PC-3 (cell line): ENCODE results near the gene DCHS2. TPM values are rescaled to one million over a fixed set of nuclear protein-coding genes. Genes with fewer than 3 reads are reported as not detected.

ENCODE experiments used
- ATAC-seq: fragments of 200-7000 bp; cut with Tn5 transposase; 2 replicates; pipeline ENCODE4 v1.9.1; 2020; ENCODE audit warnings: mild to moderate bottlenecking, moderate library complexity
- BruUV-seq: library from RNA; stranded (reverse); fragments of 400-500 nt; replicated peaks from 2 replicates; lab custom pipeline; 2021; lab: Mats Ljungman, UMichigan
- CTCF ChIA-PET: fragments of 300-600 bp; sonication (Branson Sonifier 250); formaldehyde crosslinking; loops from one replicate; lab custom pipeline; 2022; ENCODE audit warnings: antibody characterized with exemption; lab: Charles Lee
- POLR2A ChIA-PET: fragments of 300-600 bp; sonication (Branson Sonifier 250); formaldehyde crosslinking; loops from one replicate; lab custom pipeline; 2022; ENCODE audit warnings: antibody characterized with exemption; ENCODE audit not compliant: unreplicated experiment; lab: Charles Lee
- DNase-seq: peaks from one replicate; pipeline ENCODE4 v3.0.0-alpha.2; 2015
- H2AFZ ChIP-seq: fragments of 300-600 bp; sonication (generic); 2 replicates; pipeline ENCODE4 v1.6.0; 2016; ENCODE audit warnings: antibody characterized with exemption, low read length
- H3F3A ChIP-seq: fragments of 300-600 bp; sonication (generic); one replicate; pipeline ENCODE4 v1.6.0; 2017; ENCODE audit warnings: antibody characterized with exemption, low read length, control low read depth, mild to moderate bottlenecking; ENCODE audit not compliant: unreplicated experiment
- H3K27ac ChIP-seq: fragments of 300-600 bp; sonication (generic); 2 replicates; pipeline ENCODE4 v1.5.1; 2016; ENCODE audit warnings: mild to moderate bottlenecking, low read length
- H3K27me3 ChIP-seq: fragments of 300-600 bp; sonication (generic); 2 replicates; pipeline ENCODE4 v1.6.1; 2016; ENCODE audit warnings: low read length, mixed read lengths
- H3K36me3 ChIP-seq: fragments of 300-600 bp; sonication (generic); 2 replicates; pipeline ENCODE4 v1.6.1; 2016; ENCODE audit warnings: low read depth, mixed run types, low read length, mixed read lengths
- H3K4me1 ChIP-seq: fragments of 300-600 bp; sonication (generic); 2 replicates; pipeline ENCODE4 v1.5.1; 2016; ENCODE audit warnings: low read length; ENCODE audit not compliant: insufficient read depth
- H3K4me2 ChIP-seq: fragments of 300-600 bp; sonication (generic); 2 replicates; pipeline ENCODE4 v1.6.0; 2016; ENCODE audit warnings: low read length
- H3K4me3 ChIP-seq: fragments of 300-600 bp; sonication (generic); 2 replicates; pipeline ENCODE4 v1.5.1; 2016; ENCODE audit warnings: mild to moderate bottlenecking, low read length, mixed read lengths
- H3K79me2 ChIP-seq: fragments of 300-600 bp; sonication (generic); 2 replicates; pipeline ENCODE4 v1.6.1; 2017; ENCODE audit warnings: low read length, mixed read lengths
- H3K9ac ChIP-seq: fragments of 300-600 bp; sonication (generic); 2 replicates; pipeline ENCODE4 v1.6.0; 2016; ENCODE audit warnings: mild to moderate bottlenecking, low read length
- H3K9me2 ChIP-seq: fragments of 300-600 bp; sonication (generic); replicated peaks from 2 replicates; pipeline ENCODE4 v1.6.1; 2016; ENCODE audit warnings: mixed run types, low read length, mixed read lengths
- H3K9me3 ChIP-seq: fragments of 300-600 bp; sonication (generic); 2 replicates; pipeline ENCODE4 v1.6.1; 2016; ENCODE audit warnings: low read length, mixed read lengths
- H4K20me1 ChIP-seq: fragments of 300-600 bp; sonication (generic); 2 replicates; pipeline ENCODE4 v1.6.1; 2016; ENCODE audit warnings: low read length, mixed read lengths
- CTCF ChIP-seq: fragments of 300-600 bp; sonication (generic); conservative IDR thresholded peaks from 2 replicates; pipeline ENCODE4 v1.5.1; 2017; ENCODE audit warnings: antibody characterized with exemption, low read depth, mild to moderate bottlenecking, low read length
- EZH2 ChIP-seq: fragments of 300-600 bp; sonication (generic); IDR thresholded peaks from one replicate; pipeline ENCODE4 v1.6.1; 2017; ENCODE audit warnings: antibody characterized with exemption, mild to moderate bottlenecking, low read length; ENCODE audit not compliant: unreplicated experiment
- EZH2phosphoT487 ChIP-seq: fragments of 300-600 bp; sonication (generic); IDR thresholded peaks from 2 replicates; pipeline ENCODE4 v1.6.1; 2018; ENCODE audit warnings: mild to moderate bottlenecking, antibody characterized with exemption, low read length, borderline replicate concordance
- intact Hi-C: fragments of 100-400 bp; cut with micrococcal nuclease; formaldehyde crosslinking; loops from 2 replicates; pipeline ENCODE4 v1.9.0; 2023
- total RNA-seq: library from RNA; depleted of rRNA; stranded (reverse); fragments of >200 nt; gene quantifications from 2 replicates; pipeline ENCODE4 v1.2.3, GENCODE V29; 2014

DCHS2 gene
- total RNA-seq, 1 experiment from 2014 or later, result 0.22 TPM

GRCh38 chr4:154304679-154305078 is 186.9 kb downstream of the DCHS2 start:
- Histone ChIP-seq H3K9ac (no peak overlapping the region), H3K9me3 (no peaks in the 10 kb centered on the region), H3K79me2 (no peaks in the 10 kb centered on the region), H3K4me3 (no peak overlapping the region), H3K4me2 (no peak overlapping the region), H3K4me1 (no peaks in the 10 kb centered on the region), H3K36me3 (no peaks in the 10 kb centered on the region), H3K27ac (no peak overlapping the region), H3K27me3 (peaks cover 14% of the 10 kb centered on the region), H3K9me2 (no peaks in the 10 kb centered on the region), H2AFZ (no peak overlapping the region), H4K20me1 (no peaks in the 10 kb centered on the region), H3F3A (no peaks in the 10 kb centered on the region)
- intact Hi-C loops, result no loop called here
- BruUV-seq, result no TSS peak
- no peak for DNase-seq
- TF ChIP-seq EZH2phosphoT487 (no peak), EZH2 (no peak), CTCF (no peak)
- POLR2A ChIA-PET, result no interaction called here
- CTCF ChIA-PET, result no interaction called here
- ATAC-seq, result no peak

GRCh38 chr4:154294652-154295350 is 196.8 kb downstream of the DCHS2 start:
- ChIA-PET CTCF (no interaction called here), POLR2A (no interaction called here)
- H3K4me3 ChIP-seq, result no peak overlapping the region
- H3K9me3 ChIP-seq, result no peaks in the 10 kb centered on the region
- no peak overlapping the region for H3K27ac ChIP-seq
- H3K9me2 ChIP-seq, result no peaks in the 10 kb centered on the region
- BruUV-seq, result no TSS peak
- no peaks in the 10 kb centered on the region for H3K79me2 ChIP-seq
- intact Hi-C loops, result no loop called here
- no peaks in the 10 kb centered on the region for H4K20me1 ChIP-seq
- H3K27me3 ChIP-seq, result peaks cover 61% of the 10 kb centered on the region
- no peaks in the 10 kb centered on the region for H3K4me1 ChIP-seq
- no peak overlapping the region for H2AFZ ChIP-seq
- H3F3A ChIP-seq, result no peaks in the 10 kb centered on the region
- TF ChIP-seq EZH2 (no peak), CTCF (no peak), EZH2phosphoT487 (no peak)
- ATAC-seq, result no peak
- DNase-seq, result no peak
- H3K9ac ChIP-seq, result no peak overlapping the region
- no peaks in the 10 kb centered on the region for H3K36me3 ChIP-seq
- H3K4me2 ChIP-seq, result no peak overlapping the region

GRCh38 chr4:154293427-154293826 is 198.2 kb downstream of the DCHS2 start:
- Histone ChIP-seq H3K27me3 (peaks cover 51% of the 10 kb centered on the region), H3K9me3 (no peaks in the 10 kb centered on the region), H3K27ac (no peak overlapping the region), H3K4me1 (no peaks in the 10 kb centered on the region), H3K9ac (no peak overlapping the region), H2AFZ (no peak overlapping the region), H3F3A (no peaks in the 10 kb centered on the region), H3K79me2 (no peaks in the 10 kb centered on the region), H3K9me2 (no peaks in the 10 kb centered on the region), H3K4me2 (no peak overlapping the region), H3K4me3 (no peak overlapping the region), H3K36me3 (no peaks in the 10 kb centered on the region), H4K20me1 (no peaks in the 10 kb centered on the region)
- DNase-seq (no peak), ATAC-seq (no peak)
- TF ChIP-seq EZH2 (no peak), EZH2phosphoT487 (no peak), CTCF (no peak)
- intact Hi-C loops, result no loop called here
- no TSS peak for BruUV-seq
- ChIA-PET POLR2A (no interaction called here), CTCF (no interaction called here)
